WTC11 (cell line): Measurements from ENCODE around the gene CHSY3.

Experiments
- CREB1 ChIP-seq: sonication (generic); formaldehyde crosslinking; IDR thresholded peaks from 2 replicates; pipeline ENCODE4 v1.8.0; 2023; ENCODE audit warnings: mild to moderate bottlenecking, missing genetic modification reagents
- CTCF ChIP-seq: fragments of 200-600 bp; IDR thresholded peaks from 2 replicates; pipeline ENCODE4 v1.8.0; 2022; ENCODE audit warnings: antibody characterized with exemption
- FOXJ3 ChIP-seq: sonication (generic); formaldehyde crosslinking; IDR thresholded peaks from 2 replicates; pipeline ENCODE4 v1.9.0; 2021; ENCODE audit warnings: missing genetic modification reagents, mild to moderate bottlenecking, borderline replicate concordance
- FOXP1 ChIP-seq: sonication (generic); formaldehyde crosslinking; IDR thresholded peaks from 2 replicates; pipeline ENCODE4 v1.8.0; 2022; ENCODE audit warnings: missing genetic modification reagents, mild to moderate bottlenecking, moderate library complexity, borderline replicate concordance
- TP53 ChIP-seq: sonication (generic); formaldehyde crosslinking; IDR thresholded peaks from 2 replicates; pipeline ENCODE4 v1.8.1; 2023; ENCODE audit warnings: mild to moderate bottlenecking, missing genetic modification reagents

GRCh38 chr5:129966071-129966470 lies 61.8 kb downstream of the CHSY3 start:
- TF ChIP-seq CREB1 (CRISPR knock-in tag) = no peak
- no peak for TF ChIP-seq CTCF
- TF ChIP-seq FOXP1 (CRISPR knock-in tag) = no peak
- no peak for TF ChIP-seq TP53 (CRISPR knock-in tag)
- no peak for TF ChIP-seq FOXJ3 (CRISPR knock-in tag)
